Tibial nerve (tissue), 4 donors: ENCODE results near the gene TLR9.

ENCODE experiments used
- EP300 ChIP-seq, 2 donors: sonication (generic); formaldehyde crosslinking; IDR thresholded peaks; one replicate each; pipeline ENCODE4 v1.6.1; 2017; ENCODE audit warnings: antibody characterized with exemption in 2 of 2, mild to moderate bottlenecking in 1 of 2
- POLR2A ChIP-seq, 2 donors: fragments of 450-650 bp; IDR thresholded peaks; one replicate each; pipeline ENCODE4 v1.6.1; 2017; ENCODE audit warnings: antibody characterized with exemption in 2 of 2, mild to moderate bottlenecking in 2 of 2, moderate library complexity in 2 of 2
- TF ChIP-seq, protein P1 (sequence below), 5 experiments: fragments of 200-600 bp in 3 of 5; fragments of 450-650 bp in 2 of 5; sonication (generic) in 3 of 5; IDR thresholded peaks; one replicate each; pipeline ENCODE4 v1.5.1; 2016 to 2019; ENCODE audit warnings: antibody characterized with exemption in 5 of 5, mild to moderate bottlenecking in 3 of 5, moderate library complexity in 2 of 5

DNA sequence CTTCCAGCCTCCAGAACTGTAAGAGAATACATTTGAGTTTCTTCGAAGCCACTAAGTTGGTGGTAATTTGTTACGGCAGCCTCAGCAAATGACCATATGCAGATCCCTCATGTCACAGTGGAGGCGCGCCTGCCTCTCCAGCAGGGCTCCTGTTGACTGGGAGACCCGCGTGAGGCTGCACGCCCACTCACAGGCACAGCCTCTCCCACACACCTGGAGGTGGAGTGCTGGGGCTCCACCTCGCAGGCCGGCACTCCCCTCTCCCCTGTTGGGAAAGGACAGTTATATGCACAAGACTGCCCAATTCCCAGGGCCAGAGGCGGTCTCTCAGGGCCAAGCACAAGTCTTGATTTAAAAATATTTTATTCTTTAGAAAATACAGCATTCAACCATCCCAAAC is 2.8 kb upstream of the TLR9 start:
- TF ChIP-seq, protein P1, sequence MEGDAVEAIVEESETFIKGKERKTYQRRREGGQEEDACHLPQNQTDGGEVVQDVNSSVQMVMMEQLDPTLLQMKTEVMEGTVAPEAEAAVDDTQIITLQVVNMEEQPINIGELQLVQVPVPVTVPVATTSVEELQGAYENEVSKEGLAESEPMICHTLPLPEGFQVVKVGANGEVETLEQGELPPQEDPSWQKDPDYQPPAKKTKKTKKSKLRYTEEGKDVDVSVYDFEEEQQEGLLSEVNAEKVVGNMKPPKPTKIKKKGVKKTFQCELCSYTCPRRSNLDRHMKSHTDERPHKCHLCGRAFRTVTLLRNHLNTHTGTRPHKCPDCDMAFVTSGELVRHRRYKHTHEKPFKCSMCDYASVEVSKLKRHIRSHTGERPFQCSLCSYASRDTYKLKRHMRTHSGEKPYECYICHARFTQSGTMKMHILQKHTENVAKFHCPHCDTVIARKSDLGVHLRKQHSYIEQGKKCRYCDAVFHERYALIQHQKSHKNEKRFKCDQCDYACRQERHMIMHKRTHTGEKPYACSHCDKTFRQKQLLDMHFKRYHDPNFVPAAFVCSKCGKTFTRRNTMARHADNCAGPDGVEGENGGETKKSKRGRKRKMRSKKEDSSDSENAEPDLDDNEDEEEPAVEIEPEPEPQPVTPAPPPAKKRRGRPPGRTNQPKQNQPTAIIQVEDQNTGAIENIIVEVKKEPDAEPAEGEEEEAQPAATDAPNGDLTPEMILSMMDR (IDR thresholded peaks at IDR 0.05) = no peak
- TF ChIP-seq POLR2A (IDR thresholded peaks at IDR 0.05) (no peak), EP300 (IDR thresholded peaks at IDR 0.05) (no peak)
